ENCODE results near the gene TGM5. TPM values are rescaled to one million over a fixed set of nuclear protein-coding genes. Genes with fewer than 3 reads are reported as not detected.

TGM5 gene
- total and polyA plus RNA-seq, 2 experiments from 2014 or later: not detected

GRCh38 chr15:43255376-43255775, 11.4 kb downstream of the TGM5 start:
- no peak overlapping the region for H3K27ac ChIP-seq
- H4K20me1 ChIP-seq (ENCODE audit: insufficient read depth): no peaks in the 10 kb centered on the region
- H3K9ac ChIP-seq: no peak overlapping the region
- no peaks in the 10 kb centered on the region for H3K9me2 ChIP-seq (ENCODE audit: insufficient read depth)
- no peak overlapping the region for H3K4me3 ChIP-seq
- H3K27me3 ChIP-seq (replicated peaks; ENCODE audit: insufficient read depth): peaks cover 47% of the 10 kb centered on the region
- no peaks in the 10 kb centered on the region for H3K36me3 ChIP-seq (ENCODE audit: low read depth)
- WGBS, 2 experiments (ENCODE audit: low coverage in 1 of 2, low lambda C conversion rate in 2 of 2, missing lambda C conversion rate in 2 of 2): 48 to 67% methylated on average over 2 of the region's 2 CpGs
- DNase-seq: no peak
- no peak for TF ChIP-seq EZH2 (IDR thresholded peaks at IDR 0.05; ENCODE audit: insufficient read depth, poor library complexity, severe bottlenecking)
- no peak for TF ChIP-seq EZH2phosphoT487 (IDR thresholded peaks at IDR 0.05; ENCODE audit: insufficient read depth, low read depth)
- no peak overlapping the region for H2AFZ ChIP-seq
- H3K4me1 ChIP-seq (ENCODE audit: insufficient read depth): no peaks in the 10 kb centered on the region
- in situ Hi-C loops (cut with MboI): no loop called here
- H3F3A ChIP-seq (ENCODE audit: insufficient read depth): no peaks in the 10 kb centered on the region
- no peaks in the 10 kb centered on the region for H3K9me3 ChIP-seq (ENCODE audit: low read depth)
- no peak overlapping the region for H3K4me2 ChIP-seq (ENCODE audit: unreplicated experiment)
- H3K79me2 ChIP-seq (ENCODE audit: insufficient read depth): no peaks in the 10 kb centered on the region

- H4K20me1 ChIP-seq (ENCODE audit: insufficient read depth): no peaks in the 10 kb centered on the region
- H3F3A ChIP-seq (ENCODE audit: insufficient read depth): no peaks in the 10 kb centered on the region
- DNase-seq: peak; percentile 39
- no peaks in the 10 kb centered on the region for H3K79me2 ChIP-seq (ENCODE audit: insufficient read depth)
- in situ Hi-C loops (cut with MboI): no loop called here
- 42 to 46% methylated on average over 15 of the region's 15 CpGs for WGBS, 2 experiments (ENCODE audit: low coverage in 1 of 2, low lambda C conversion rate in 2 of 2, missing lambda C conversion rate in 2 of 2)
- H3K9me3 ChIP-seq (ENCODE audit: low read depth): no peaks in the 10 kb centered on the region
- TF ChIP-seq EZH2phosphoT487 (IDR thresholded peaks at IDR 0.05; ENCODE audit: insufficient read depth, low read depth) (no peak), EZH2 (IDR thresholded peaks at IDR 0.05; ENCODE audit: insufficient read depth, poor library complexity, severe bottlenecking) (no peak)
- no peak overlapping the region for H3K4me2 ChIP-seq (ENCODE audit: unreplicated experiment)
- H3K9ac ChIP-seq: no peak overlapping the region
- H3K36me3 ChIP-seq (ENCODE audit: low read depth): no peaks in the 10 kb centered on the region
- no peaks in the 10 kb centered on the region for H3K9me2 ChIP-seq (ENCODE audit: insufficient read depth)
- H2AFZ ChIP-seq: no peak overlapping the region
- H3K4me1 ChIP-seq (ENCODE audit: insufficient read depth): peaks cover 3% of the 10 kb centered on the region; the same call in 1 of the 2 replicates
- H3K27ac ChIP-seq: no peak overlapping the region
- H3K4me3 ChIP-seq: no peak overlapping the region
- H3K27me3 ChIP-seq (replicated peaks; ENCODE audit: insufficient read depth): peaks cover 39% of the 10 kb centered on the region
These were observed 13.0 kb downstream of the TGM5 start for GRCh38 chr15:43253431-43254403.

- Histone ChIP-seq H3K9me2 (ENCODE audit: insufficient read depth) (no peaks in the 10 kb centered on the region), H3K4me2 (ENCODE audit: unreplicated experiment) (no peak overlapping the region), H3K4me3 (no peak overlapping the region), H3K9me3 (ENCODE audit: low read depth) (no peaks in the 10 kb centered on the region), H3K27ac (no peak overlapping the region), H3K79me2 (ENCODE audit: insufficient read depth) (no peaks in the 10 kb centered on the region), H3K9ac (no peak overlapping the region), H4K20me1 (ENCODE audit: insufficient read depth) (no peaks in the 10 kb centered on the region), H3K36me3 (ENCODE audit: low read depth) (no peaks in the 10 kb centered on the region), H3K4me1 (ENCODE audit: insufficient read depth) (peaks cover 3% of the 10 kb centered on the region; the same call in 1 of the 2 replicates), H3K27me3 (replicated peaks; ENCODE audit: insufficient read depth) (peaks cover 29% of the 10 kb centered on the region), H2AFZ (no peak overlapping the region), H3F3A (ENCODE audit: insufficient read depth) (no peaks in the 10 kb centered on the region)
- no peak for DNase-seq
- in situ Hi-C loops (cut with MboI): no loop called here
- no peak for TF ChIP-seq EZH2phosphoT487 (IDR thresholded peaks at IDR 0.05; ENCODE audit: insufficient read depth, low read depth)
- TF ChIP-seq EZH2 (IDR thresholded peaks at IDR 0.05; ENCODE audit: insufficient read depth, poor library complexity, severe bottlenecking): no peak
- WGBS, 2 experiments (ENCODE audit: low coverage in 1 of 2, low lambda C conversion rate in 2 of 2, missing lambda C conversion rate in 2 of 2): 63 to 66% methylated on average over 4 of the region's 4 CpGs
These were observed 14.9 kb downstream of the TGM5 start for GRCh38 chr15:43251871-43252250.

- in situ Hi-C loops (cut with MboI): no loop called here
- Histone ChIP-seq H3K4me1 (ENCODE audit: insufficient read depth) (peaks cover 3% of the 10 kb centered on the region; the same call in 1 of the 2 replicates), H3K36me3 (ENCODE audit: low read depth) (no peaks in the 10 kb centered on the region), H3K9me2 (ENCODE audit: insufficient read depth) (no peaks in the 10 kb centered on the region), H3F3A (ENCODE audit: insufficient read depth) (no peaks in the 10 kb centered on the region), H3K4me2 (ENCODE audit: unreplicated experiment) (no peak overlapping the region), H4K20me1 (ENCODE audit: insufficient read depth) (no peaks in the 10 kb centered on the region), H3K9me3 (ENCODE audit: low read depth) (no peaks in the 10 kb centered on the region), H3K27ac (no peak overlapping the region), H3K79me2 (ENCODE audit: insufficient read depth) (no peaks in the 10 kb centered on the region), H3K27me3 (replicated peaks; ENCODE audit: insufficient read depth) (peaks cover 24% of the 10 kb centered on the region), H2AFZ (no peak overlapping the region), H3K4me3 (no peak overlapping the region), H3K9ac (no peak overlapping the region)
- 65 to 70% methylated on average over 8 of the region's 8 CpGs for WGBS, 2 experiments (ENCODE audit: low coverage in 1 of 2, low lambda C conversion rate in 2 of 2, missing lambda C conversion rate in 2 of 2)
- DNase-seq: no peak
- TF ChIP-seq EZH2 (IDR thresholded peaks at IDR 0.05; ENCODE audit: insufficient read depth, poor library complexity, severe bottlenecking): no peak
- TF ChIP-seq EZH2phosphoT487 (IDR thresholded peaks at IDR 0.05; ENCODE audit: insufficient read depth, low read depth): no peak
These were observed 15.4 kb downstream of the TGM5 start for GRCh38 chr15:43251185-43251870.
